Epithelial cell of esophagus (primary cell): Measurements from ENCODE around the gene ZNF506.
"Not testable (repeated sequence)": the region's sequence is repeated elsewhere in the genome, so short reads cannot be mapped to it uniquely, and the experiment has no call there.

Source experiments
- DNase-seq: peaks from one replicate; pipeline ENCODE4 v3.0.0; 2010; ENCODE audit warnings: low read depth
- H3K4me3 ChIP-seq: 2 replicates; pipeline ENCODE4 v1.5.1; 2011; ENCODE audit warnings: mild to moderate bottlenecking, low read length, control low read depth
- CTCF ChIP-seq: IDR thresholded peaks from 2 replicates; pipeline ENCODE4 v1.5.1; 2011; ENCODE audit warnings: low read depth, mild to moderate bottlenecking, low read length, control low read depth, inconsistent platforms; ENCODE audit not compliant: insufficient read depth; ENCODE audit errors: missing control alignments

The ZNF506 gene

GRCh38 chr19:19849056-19849455, 27.5 kb upstream of the ZNF506 start:
- DNase-seq = no peak
- TF ChIP-seq CTCF = no peak
- H3K4me3 ChIP-seq = no peak overlapping the region

GRCh38 chr19:19847781-19848180, 26.2 kb upstream of the ZNF506 start:
- TF ChIP-seq CTCF = no peak
- no peak overlapping the region for H3K4me3 ChIP-seq
- no peak for DNase-seq

GRCh38 chr19:19835560-19836038, 14.0 kb upstream of the ZNF506 start:
- TF ChIP-seq CTCF = no peak
- no peak for DNase-seq
- H3K4me3 ChIP-seq = no peak overlapping the region

- no peak for DNase-seq
- TF ChIP-seq CTCF = no peak
- no peak overlapping the region for H3K4me3 ChIP-seq
Measured at GRCh38 chr19:19826875-19827274, 5.3 kb upstream of the ZNF506 start.

- TF ChIP-seq CTCF = no peak
- DNase-seq = no peak
- no peak overlapping the region for H3K4me3 ChIP-seq
Measured at GRCh38 chr19:19823916-19824315, 2.4 kb upstream of the ZNF506 start.

GRCh38 chr19:19821976-19822375, 426 bp upstream of the ZNF506 start:
- H3K4me3 ChIP-seq = peak overlapping the region; percentile 89
- not testable (repeated sequence) for DNase-seq

GRCh38 chr19:19820774-19821320, 703 bp downstream of the ZNF506 start:
- no peak for DNase-seq
- peak overlapping the region; percentile 89 for H3K4me3 ChIP-seq
- no peak for TF ChIP-seq CTCF
